IPS DF 19.7 (cell line): ENCODE data around the gene IL11.
"Not testable (repeated sequence)": the region's sequence is repeated elsewhere in the genome, so short reads cannot be mapped to it uniquely, and the experiment has no call there.

ENCODE experiments used
- DNase-seq: peaks from one replicate; pipeline ENCODE4 v3.0.0-alpha.2; 2013; ENCODE audit warnings: low read depth, low spot score

The IL11 gene

GRCh38 chr19:55352040-55352439, 18.2 kb downstream of the IL11 start:
- DNase-seq, result no peak

GRCh38 chr19:55350620-55351315, 19.5 kb downstream of the IL11 start:
- DNase-seq, result no peak

- no peak for DNase-seq
Observed at GRCh38 chr19:55348317-55349034, 21.8 kb downstream of the IL11 start.

GRCh38 chr19:55347442-55348009, 22.7 kb downstream of the IL11 start:
- no peak for DNase-seq

GRCh38 chr19:55346725-55347441, 23.4 kb downstream of the IL11 start:
- DNase-seq, result no peak

GRCh38 chr19:55345818-55346724, 24.2 kb downstream of the IL11 start:
- no peak for DNase-seq

GRCh38 chr19:55345101-55345817, 25.0 kb downstream of the IL11 start:
- no peak for DNase-seq

- no peak for DNase-seq
Observed at GRCh38 chr19:55344444-55344843, 25.8 kb downstream of the IL11 start.

GRCh38 chr19:55341595-55342531, 28.4 kb downstream of the IL11 start:
- no peak for DNase-seq

- DNase-seq, result no peak
Observed at GRCh38 chr19:55341171-55341588, 29.1 kb downstream of the IL11 start.

GRCh38 chr19:55340784-55341147, 29.5 kb downstream of the IL11 start:
- no peak for DNase-seq

GRCh38 chr19:55339889-55340783, 30.1 kb downstream of the IL11 start:
- no peak for DNase-seq

GRCh38 chr19:55339105-55339888, 31.0 kb downstream of the IL11 start, which contains the start of gene KMT5C:
TSS of gene KMT5C (plus strand) at chr19:55339876. CDS start at chr19:55341937, 2,061 bp downstream.
- peak; percentile 100 for DNase-seq

GRCh38 chr19:55336101-55336500, 34.2 kb downstream of the IL11 start:
- DNase-seq, result no peak

- no peak for DNase-seq
Observed at GRCh38 chr19:55333870-55334269, 36.4 kb downstream of the IL11 start.

GRCh38 chr19:55329791-55330190, 40.5 kb downstream of the IL11 start:
- not testable (repeated sequence) for DNase-seq

- not testable (repeated sequence) for DNase-seq
Observed at GRCh38 chr19:55328774-55329318, 41.4 kb downstream of the IL11 start.
